Loucy (cell line): ENCODE data around the gene UNC119B.

Source experiments
- H2AFZ ChIP-seq: fragments of 200-600 bp; sonication (generic); 2 replicates; pipeline ENCODE4 v1.6.0; 2016; ENCODE audit warnings: antibody characterized with exemption, mild to moderate bottlenecking, low read length, moderate library complexity
- H3F3A ChIP-seq: fragments of 200-600 bp; 2 replicates; pipeline ENCODE4 v1.6.0; 2016; ENCODE audit warnings: antibody characterized with exemption, low read depth, mild to moderate bottlenecking
- H3K27me3 ChIP-seq: fragments of 200-600 bp; sonication (generic); 2 replicates; pipeline ENCODE4 v1.6.1; 2014; ENCODE audit warnings: low read length, mild to moderate bottlenecking; ENCODE audit not compliant: insufficient read depth, poor library complexity, severe bottlenecking
- H3K36me3 ChIP-seq: fragments of 200-600 bp; sonication (generic); 2 replicates; pipeline ENCODE4 v1.6.1; 2016; ENCODE audit warnings: low read length; ENCODE audit not compliant: insufficient read depth
- H3K4me1 ChIP-seq: fragments of 200-600 bp; sonication (generic); 2 replicates; pipeline ENCODE4 v1.5.1; 2014; ENCODE audit warnings: low read length, mild to moderate bottlenecking; ENCODE audit not compliant: insufficient read depth, poor library complexity, severe bottlenecking
- H3K4me2 ChIP-seq: fragments of 200-600 bp; sonication (generic); 2 replicates; pipeline ENCODE4 v1.6.0; 2014; ENCODE audit warnings: antibody characterized with exemption, low read length, low read depth, mild to moderate bottlenecking; ENCODE audit not compliant: poor library complexity, severe bottlenecking
- H3K4me3 ChIP-seq: fragments of 200-600 bp; sonication (generic); 2 replicates; pipeline ENCODE4 v1.5.1; 2014; ENCODE audit warnings: low read length, mild to moderate bottlenecking, mixed read lengths; ENCODE audit not compliant: poor library complexity, severe bottlenecking
- H3K79me2 ChIP-seq: fragments of 200-600 bp; sonication (generic); 2 replicates; pipeline ENCODE4 v1.6.1; 2014; ENCODE audit warnings: low read length; ENCODE audit not compliant: insufficient read depth
- H3K9ac ChIP-seq: fragments of 200-600 bp; sonication (generic); 2 replicates; pipeline ENCODE4 v1.6.0; 2014; ENCODE audit warnings: mild to moderate bottlenecking, low read depth, low read length, moderate library complexity; ENCODE audit not compliant: poor library complexity, severe bottlenecking
- H3K9me2 ChIP-seq: fragments of 200-600 bp; sonication (generic); replicated peaks from 2 replicates; pipeline ENCODE4 v1.6.1; 2016; ENCODE audit warnings: low read depth, low read length, mixed read lengths
- H3K9me3 ChIP-seq: fragments of 200-600 bp; sonication (generic); 2 replicates; pipeline ENCODE4 v1.6.1; 2014; ENCODE audit warnings: mild to moderate bottlenecking, antibody characterized with exemption, low read length, low read depth; ENCODE audit not compliant: insufficient read depth
- H4K20me1 ChIP-seq: fragments of 200-600 bp; sonication (generic); 2 replicates; pipeline ENCODE4 v1.6.0; 2014; ENCODE audit warnings: antibody characterized with exemption, low read length, mild to moderate bottlenecking; ENCODE audit not compliant: insufficient read depth, poor library complexity, severe bottlenecking
- CTCF ChIP-seq: fragments of 200-600 bp; sonication (generic); conservative IDR thresholded peaks from 2 replicates; pipeline ENCODE4 v1.5.1; 2014; ENCODE audit warnings: mild to moderate bottlenecking, antibody characterized with exemption, low read length
- EZH2phosphoT487 ChIP-seq: fragments of 200-600 bp; IDR thresholded peaks from 2 replicates; pipeline ENCODE4 v1.6.1; 2018; ENCODE audit warnings: antibody characterized with exemption, mild to moderate bottlenecking, moderate library complexity, borderline replicate concordance

UNC119B gene

GRCh38 chr12:120688527-120689071 lies 21.7 kb upstream of the UNC119B start:
- Histone ChIP-seq H3K4me2 (peak overlapping the region; percentile 99), H3K79me2 (peaks cover 66% of the 10 kb centered on the region), H4K20me1 (peaks cover 61% of the 10 kb centered on the region), H3K9me2 (no peaks in the 10 kb centered on the region), H3K27me3 (no peaks in the 10 kb centered on the region), H3K4me3 (peak overlapping the region; percentile 89), H3K36me3 (peaks cover 7% of the 10 kb centered on the region; the same call in 1 of the 2 replicates), H3K9me3 (no peaks in the 10 kb centered on the region), H3K4me1 (peaks cover 60% of the 10 kb centered on the region), H3K9ac (peak overlapping the region; percentile 96), H3F3A (peaks cover 4% of the 10 kb centered on the region; the same call in 1 of the 2 replicates), H2AFZ (no peak overlapping the region)
- TF ChIP-seq EZH2phosphoT487 (no peak), CTCF (no peak)

- Histone ChIP-seq H3K9ac (peak overlapping the region; percentile 96), H4K20me1 (peaks cover 69% of the 10 kb centered on the region), H3K4me3 (peak overlapping the region; percentile 89)
These were observed 20.7 kb upstream of the UNC119B start for GRCh38 chr12:120689397-120690082.

GRCh38 chr12:120690083-120690450 lies 20.2 kb upstream of the UNC119B start:
- Histone ChIP-seq H3K4me1 (peaks cover 65% of the 10 kb centered on the region), H3K27me3 (no peaks in the 10 kb centered on the region), H3K79me2 (peaks cover 81% of the 10 kb centered on the region), H3K4me3 (peak overlapping the region; percentile 89), H4K20me1 (peaks cover 75% of the 10 kb centered on the region), H3F3A (no peaks in the 10 kb centered on the region), H3K36me3 (peaks cover 22% of the 10 kb centered on the region; the same call in 1 of the 2 replicates), H3K9ac (peak overlapping the region; percentile 96), H3K9me2 (no peaks in the 10 kb centered on the region), H3K4me2 (peak overlapping the region; percentile 99), H2AFZ (no peak overlapping the region), H3K9me3 (no peaks in the 10 kb centered on the region)
- TF ChIP-seq CTCF = no peak
- no peak for TF ChIP-seq EZH2phosphoT487

More at GRCh38 chr12:120689397-120690082, 20.7 kb upstream of the UNC119B start:
- Histone ChIP-seq H3K79me2 (peaks cover 76% of the 10 kb centered on the region), H3K9me2 (no peaks in the 10 kb centered on the region), H3K27me3 (no peaks in the 10 kb centered on the region), H2AFZ (no peak overlapping the region), H3F3A (peaks cover 2% of the 10 kb centered on the region; the same call in 1 of the 2 replicates), H3K4me2 (peak overlapping the region; percentile 99), H3K9me3 (no peaks in the 10 kb centered on the region), H3K36me3 (peaks cover 17% of the 10 kb centered on the region; the same call in 1 of the 2 replicates), H3K4me1 (peaks cover 65% of the 10 kb centered on the region)
- TF ChIP-seq CTCF (0 out of 2 replicates have a peak, but pooled peaks have one; percentile 12), EZH2phosphoT487 (no peak)
